Neural cell (in vitro differentiated cells): ENCODE data around the gene EYS.

Experiments used
- EZH2 ChIP-seq: fragments of 200-600, 300-800 bp; shearing (Covaris generic), sonication (generic); IDR thresholded peaks from 2 replicates; pipeline ENCODE4 v1.6.1; 2014; ENCODE audit warnings: antibody characterized with exemption, low read length, borderline replicate concordance, mild to moderate bottlenecking; ENCODE audit not compliant: insufficient read depth, poor library complexity, severe bottlenecking
- POLR2AphosphoS5 ChIP-seq: IDR thresholded peaks from 2 replicates; pipeline ENCODE4 v1.6.1; 2012
- REST ChIP-seq: IDR thresholded peaks from 2 replicates; pipeline ENCODE4 v1.6.1; 2012; ENCODE audit warnings: borderline replicate concordance
- TAF1 ChIP-seq: IDR thresholded peaks from 2 replicates; pipeline ENCODE4 v1.6.1; 2012; ENCODE audit warnings: low read depth
- TF ChIP-seq, protein P1 (sequence below): fragments of 450-650 bp; IDR thresholded peaks from 2 replicates; pipeline ENCODE4 v1.5.1; 2014; ENCODE audit warnings: antibody characterized with exemption, mild to moderate bottlenecking, moderate library complexity; ENCODE audit not compliant: poor library complexity, severe bottlenecking

GRCh38 chr6:65110031-65110430 lies 597.0 kb downstream of the EYS start:
- TF ChIP-seq EZH2 (no peak), POLR2AphosphoS5 (no peak), REST (no peak), TAF1 (no peak)
- TF ChIP-seq, protein P1, sequence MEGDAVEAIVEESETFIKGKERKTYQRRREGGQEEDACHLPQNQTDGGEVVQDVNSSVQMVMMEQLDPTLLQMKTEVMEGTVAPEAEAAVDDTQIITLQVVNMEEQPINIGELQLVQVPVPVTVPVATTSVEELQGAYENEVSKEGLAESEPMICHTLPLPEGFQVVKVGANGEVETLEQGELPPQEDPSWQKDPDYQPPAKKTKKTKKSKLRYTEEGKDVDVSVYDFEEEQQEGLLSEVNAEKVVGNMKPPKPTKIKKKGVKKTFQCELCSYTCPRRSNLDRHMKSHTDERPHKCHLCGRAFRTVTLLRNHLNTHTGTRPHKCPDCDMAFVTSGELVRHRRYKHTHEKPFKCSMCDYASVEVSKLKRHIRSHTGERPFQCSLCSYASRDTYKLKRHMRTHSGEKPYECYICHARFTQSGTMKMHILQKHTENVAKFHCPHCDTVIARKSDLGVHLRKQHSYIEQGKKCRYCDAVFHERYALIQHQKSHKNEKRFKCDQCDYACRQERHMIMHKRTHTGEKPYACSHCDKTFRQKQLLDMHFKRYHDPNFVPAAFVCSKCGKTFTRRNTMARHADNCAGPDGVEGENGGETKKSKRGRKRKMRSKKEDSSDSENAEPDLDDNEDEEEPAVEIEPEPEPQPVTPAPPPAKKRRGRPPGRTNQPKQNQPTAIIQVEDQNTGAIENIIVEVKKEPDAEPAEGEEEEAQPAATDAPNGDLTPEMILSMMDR = no peak
